Panc1 (cell line): ENCODE measurements around the gene NIT2. TPM values are rescaled to one million over a fixed set of nuclear protein-coding genes. Genes with fewer than 3 reads are reported as not detected.

Source experiments
- ATAC-seq: fragments of 200-7000 bp; cut with Tn5 transposase; 2 replicates; pipeline ENCODE4 v1.9.1; 2020; ENCODE audit warnings: mild to moderate bottlenecking, moderate library complexity
- BruUV-seq: library from RNA; stranded (reverse); fragments of 400-500 nt; replicated peaks from 2 replicates; lab custom pipeline; 2021; lab: Mats Ljungman, UMichigan
- CTCF ChIA-PET: fragments of 300-600 bp; sonication (Branson Sonifier 250); formaldehyde crosslinking; loops from one replicate; lab custom pipeline; 2022; ENCODE audit warnings: antibody characterized with exemption; lab: Charles Lee
- POLR2A ChIA-PET: fragments of 300-600 bp; sonication (Branson Sonifier 250); formaldehyde crosslinking; loops from one replicate; lab custom pipeline; 2022; ENCODE audit warnings: antibody characterized with exemption; lab: Charles Lee
- DNase-seq: peaks from one replicate; pipeline ENCODE4 v3.0.0-alpha.2; 2010; ENCODE audit warnings: low read depth, low spot score
- H3K27ac ChIP-seq: 2 replicates; pipeline ENCODE4 v1.5.1; 2011; ENCODE audit warnings: mild to moderate bottlenecking, low read length, inconsistent platforms
- H3K27me3 ChIP-seq: fragments of 200-500 bp; sonication (Bioruptor generic); 2 replicates; pipeline ENCODE4 v1.6.0; 2014; ENCODE audit warnings: low read length, inconsistent platforms; ENCODE audit not compliant: control insufficient read depth, insufficient read depth
- H3K36me3 ChIP-seq: fragments of 200-500 bp; sonication (Bioruptor generic); 2 replicates; pipeline ENCODE4 v1.5.1; 2014; ENCODE audit warnings: inconsistent platforms, mild to moderate bottlenecking, low read length, moderate library complexity; ENCODE audit not compliant: control insufficient read depth, insufficient read depth
- H3K4me1 ChIP-seq: 2 replicates; pipeline ENCODE4 v1.5.1; 2011; ENCODE audit warnings: inconsistent platforms, mild to moderate bottlenecking, low read length, moderate library complexity; ENCODE audit not compliant: control insufficient read depth, insufficient read depth
- H3K4me3 ChIP-seq, 2 experiments: 2 replicates each; pipeline ENCODE4 v1.5.1; 2011 to 2012; ENCODE audit warnings: low read depth in 2 of 2, low read length in 2 of 2, mild to moderate bottlenecking in 2 of 2, inconsistent platforms in 1 of 2, moderate library complexity in 1 of 2
- H3K9me3 ChIP-seq: fragments of 200-500 bp; sonication (Bioruptor generic); 2 replicates; pipeline ENCODE4 v1.5.1; 2014; ENCODE audit warnings: low read depth, mild to moderate bottlenecking, inconsistent platforms, low read length, moderate library complexity; ENCODE audit not compliant: control insufficient read depth, insufficient read depth
- CTCF ChIP-seq: fragments of 450-650 bp; IDR thresholded peaks from 2 replicates; pipeline ENCODE4 v1.5.1; 2017; ENCODE audit warnings: mild to moderate bottlenecking
- POLR2AphosphoS5 ChIP-seq: IDR thresholded peaks from 2 replicates; pipeline ENCODE4 v1.6.1; 2012; ENCODE audit warnings: mild to moderate bottlenecking, low read depth, low read length, moderate library complexity
- REST ChIP-seq, 2 experiments: IDR thresholded peaks; 2 replicates each; pipeline ENCODE4 v1.6.1; 2011 to 2012; ENCODE audit warnings: low read depth in 2 of 2, control low read depth in 1 of 2, low read length in 1 of 2, mild to moderate bottlenecking in 1 of 2, moderate library complexity in 1 of 2; ENCODE audit not compliant: insufficient read depth in 1 of 2
- SIN3A ChIP-seq: IDR thresholded peaks from 2 replicates; pipeline ENCODE4 v1.6.1; 2012; ENCODE audit warnings: low read depth, mild to moderate bottlenecking, low read length, moderate library complexity, borderline replicate concordance; ENCODE audit not compliant: insufficient read depth
- TCF7L2 ChIP-seq: IDR thresholded peaks from 2 replicates; pipeline ENCODE4 v1.6.1; 2011; ENCODE audit warnings: mild to moderate bottlenecking, low read depth, low read length, inconsistent platforms
- in situ Hi-C: cut with HindIII; loops from 2 replicates; pipeline ENCODE4 v1.10.0; 2016; ENCODE audit warnings: low sequenced_read_pairs, low pct_unique_long_range_greater_than_20kb
- intact Hi-C: fragments of 100-400 bp; cut with micrococcal nuclease; formaldehyde crosslinking; loops from one replicate; pipeline ENCODE4 v1.10.0; 2022; ENCODE audit not compliant: unreplicated experiment
- total RNA-seq: library from RNA; stranded (reverse); gene quantifications from one replicate; pipeline ENCODE4 v1.2.1, GENCODE V29; 2021; ENCODE audit not compliant: unreplicated experiment

NIT2 gene
- total RNA-seq, 1 experiment from 2014 or later, result 97.2 TPM

GRCh38 chr3:100395679-100396431, 61.3 kb downstream of the NIT2 start:
- BruUV-seq, result no TSS peak
- TF ChIP-seq POLR2AphosphoS5 (no peak), CTCF (no peak), SIN3A (no peak), REST (IDR thresholded peaks at IDR 0.05; ENCODE audit: insufficient read depth in 1 of 2, low read depth in 2 of 2, low read length in 1 of 2) (no peak), TCF7L2 (no peak)
- H3K27me3 ChIP-seq, result no peaks in the 10 kb centered on the region
- ATAC-seq, result no peak
- in situ Hi-C loops, result no loop called here
- H3K4me1 ChIP-seq, result peaks cover 15% of the 10 kb centered on the region; the same call in 1 of the 2 replicates
- no peak overlapping the region for H3K27ac ChIP-seq
- no peak overlapping the region for H3K4me3 ChIP-seq
- no peaks in the 10 kb centered on the region for H3K9me3 ChIP-seq
- H3K36me3 ChIP-seq, result no peaks in the 10 kb centered on the region; the same call in 1 of the 2 replicates
- ChIA-PET POLR2A (interaction anchor here (0.6 kb wide), 1 partner anchor 351 kb away, joined by 6 read pairs; no protein-coding TSS in a partner anchor), CTCF (no interaction called here)
- DNase-seq, result no peak
- intact Hi-C loops, result no loop called here

GRCh38 chr3:100396967-100397366, 62.4 kb downstream of the NIT2 start:
- no peak for ATAC-seq
- POLR2A ChIA-PET, result no interaction called here
- in situ Hi-C loops (no loop called here), intact Hi-C loops (no loop called here)
- peaks cover 15% of the 10 kb centered on the region; the same call in 1 of the 2 replicates for H3K4me1 ChIP-seq
- H3K9me3 ChIP-seq, result no peaks in the 10 kb centered on the region
- H3K36me3 ChIP-seq, result no peaks in the 10 kb centered on the region; the same call in 1 of the 2 replicates
- H3K27ac ChIP-seq, result no peak overlapping the region
- TF ChIP-seq CTCF (no peak), POLR2AphosphoS5 (no peak), SIN3A (no peak), REST (IDR thresholded peaks at IDR 0.05; ENCODE audit: insufficient read depth in 1 of 2, low read depth in 2 of 2, low read length in 1 of 2) (no peak), TCF7L2 (no peak)
- CTCF ChIA-PET, result no interaction called here
- no peaks in the 10 kb centered on the region for H3K27me3 ChIP-seq
- H3K4me3 ChIP-seq, result no peak overlapping the region
- DNase-seq, result no peak
- no TSS peak for BruUV-seq
